ENCODE measurements around the gene SHFL.

DNA sequence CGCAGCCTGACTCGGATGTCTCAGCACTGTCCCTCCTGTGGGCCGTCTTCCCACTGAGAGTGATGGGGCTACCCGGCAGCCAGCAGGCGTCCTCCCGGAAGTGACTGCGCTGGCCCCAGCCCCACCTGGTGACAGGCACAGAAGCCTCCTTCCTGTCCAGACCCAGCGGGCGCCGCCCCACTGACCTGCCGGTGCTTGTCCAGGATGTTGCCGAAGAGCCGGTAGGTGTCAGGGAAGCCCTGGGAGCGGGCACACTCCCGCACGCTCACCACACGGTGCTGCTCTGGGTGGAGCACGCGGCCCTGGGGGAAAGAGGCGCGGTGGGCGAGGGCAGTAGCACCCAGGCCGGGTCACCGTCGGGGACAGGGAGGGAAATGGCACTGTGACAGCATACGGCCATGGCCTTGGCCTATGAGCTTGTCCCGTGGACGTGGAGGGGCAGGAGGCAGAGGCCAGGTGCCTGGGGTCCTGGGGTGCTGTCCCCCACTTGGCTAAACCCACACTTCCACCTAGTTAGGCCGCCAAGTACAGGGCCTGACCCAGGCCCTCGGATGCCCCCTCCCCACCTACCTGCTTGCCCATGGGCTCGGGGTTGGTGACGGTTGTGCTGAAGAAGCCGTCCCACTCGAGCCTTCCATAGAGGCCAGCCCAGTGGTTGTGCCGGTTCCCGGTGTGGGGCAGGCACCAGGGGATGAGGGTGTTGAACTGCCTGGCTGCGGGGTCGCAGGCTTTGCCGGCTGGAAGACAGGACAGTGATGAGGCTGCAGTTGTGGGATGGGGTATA is 49.6 kb downstream of the SHFL start:
- TF ChIP-seq, protein P1, sequence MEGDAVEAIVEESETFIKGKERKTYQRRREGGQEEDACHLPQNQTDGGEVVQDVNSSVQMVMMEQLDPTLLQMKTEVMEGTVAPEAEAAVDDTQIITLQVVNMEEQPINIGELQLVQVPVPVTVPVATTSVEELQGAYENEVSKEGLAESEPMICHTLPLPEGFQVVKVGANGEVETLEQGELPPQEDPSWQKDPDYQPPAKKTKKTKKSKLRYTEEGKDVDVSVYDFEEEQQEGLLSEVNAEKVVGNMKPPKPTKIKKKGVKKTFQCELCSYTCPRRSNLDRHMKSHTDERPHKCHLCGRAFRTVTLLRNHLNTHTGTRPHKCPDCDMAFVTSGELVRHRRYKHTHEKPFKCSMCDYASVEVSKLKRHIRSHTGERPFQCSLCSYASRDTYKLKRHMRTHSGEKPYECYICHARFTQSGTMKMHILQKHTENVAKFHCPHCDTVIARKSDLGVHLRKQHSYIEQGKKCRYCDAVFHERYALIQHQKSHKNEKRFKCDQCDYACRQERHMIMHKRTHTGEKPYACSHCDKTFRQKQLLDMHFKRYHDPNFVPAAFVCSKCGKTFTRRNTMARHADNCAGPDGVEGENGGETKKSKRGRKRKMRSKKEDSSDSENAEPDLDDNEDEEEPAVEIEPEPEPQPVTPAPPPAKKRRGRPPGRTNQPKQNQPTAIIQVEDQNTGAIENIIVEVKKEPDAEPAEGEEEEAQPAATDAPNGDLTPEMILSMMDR (IDR thresholded peaks at IDR 0.05) = no peak
- TF ChIP-seq POLR2A (IDR thresholded peaks at IDR 0.05) = no peak
